ENCODE results near the gene WDR36. TPM values are rescaled to one million over a fixed set of nuclear protein-coding genes. Genes with fewer than 3 reads are reported as not detected.

WDR36 gene
- total and polyA plus RNA-seq, 2 donors from 2014 or later, result 4.5 to 31.8 TPM

DNA sequence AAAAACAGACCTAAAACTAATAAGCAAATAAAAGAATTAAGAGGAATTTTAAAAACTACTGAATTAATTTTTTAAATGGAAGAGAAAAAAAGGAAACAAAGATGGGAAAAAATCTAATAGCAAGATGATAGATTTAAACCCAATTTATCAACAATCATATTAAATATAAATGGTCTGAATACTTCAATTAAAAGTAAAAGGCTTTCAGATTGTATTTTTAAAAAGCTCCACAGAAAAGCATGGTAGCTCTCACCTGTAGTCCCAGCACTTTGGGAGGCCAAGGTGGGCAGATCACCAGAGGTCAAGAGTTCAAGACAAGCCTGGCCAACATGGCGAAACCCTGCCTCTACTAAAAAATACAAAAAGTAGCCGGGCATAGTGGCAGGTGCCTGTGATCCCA lies 32.0 kb upstream of the WDR36 start:
- H3K27ac ChIP-seq (ENCODE audit: low read depth in 2 of 2, low read length in 2 of 2), result no peak overlapping the region
- H3K4me3 ChIP-seq (ENCODE audit: low read length in 3 of 3), result no peak overlapping the region
- H3K4me1 ChIP-seq (ENCODE audit: control insufficient read depth in 2 of 3, insufficient read depth in 2 of 3, low read depth in 1 of 3, low read length in 3 of 3), result no peaks in the 10 kb centered on the region
- TF ChIP-seq, protein P1, sequence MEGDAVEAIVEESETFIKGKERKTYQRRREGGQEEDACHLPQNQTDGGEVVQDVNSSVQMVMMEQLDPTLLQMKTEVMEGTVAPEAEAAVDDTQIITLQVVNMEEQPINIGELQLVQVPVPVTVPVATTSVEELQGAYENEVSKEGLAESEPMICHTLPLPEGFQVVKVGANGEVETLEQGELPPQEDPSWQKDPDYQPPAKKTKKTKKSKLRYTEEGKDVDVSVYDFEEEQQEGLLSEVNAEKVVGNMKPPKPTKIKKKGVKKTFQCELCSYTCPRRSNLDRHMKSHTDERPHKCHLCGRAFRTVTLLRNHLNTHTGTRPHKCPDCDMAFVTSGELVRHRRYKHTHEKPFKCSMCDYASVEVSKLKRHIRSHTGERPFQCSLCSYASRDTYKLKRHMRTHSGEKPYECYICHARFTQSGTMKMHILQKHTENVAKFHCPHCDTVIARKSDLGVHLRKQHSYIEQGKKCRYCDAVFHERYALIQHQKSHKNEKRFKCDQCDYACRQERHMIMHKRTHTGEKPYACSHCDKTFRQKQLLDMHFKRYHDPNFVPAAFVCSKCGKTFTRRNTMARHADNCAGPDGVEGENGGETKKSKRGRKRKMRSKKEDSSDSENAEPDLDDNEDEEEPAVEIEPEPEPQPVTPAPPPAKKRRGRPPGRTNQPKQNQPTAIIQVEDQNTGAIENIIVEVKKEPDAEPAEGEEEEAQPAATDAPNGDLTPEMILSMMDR (IDR thresholded peaks at IDR 0.05; ENCODE audit: borderline replicate concordance, extremely low read depth, insufficient read depth), result no peak
- H3K9ac ChIP-seq (ENCODE audit: low read length in 3 of 3), result no peak overlapping the region
- no peaks in the 10 kb centered on the region for H3K27me3 ChIP-seq (ENCODE audit: control insufficient read depth, insufficient read depth, low read length)
- no peaks in the 10 kb centered on the region for H3K36me3 ChIP-seq (ENCODE audit: control insufficient read depth in 2 of 3, insufficient read depth in 3 of 3, low read length in 3 of 3)
- no peaks in the 10 kb centered on the region for H3K9me3 ChIP-seq (ENCODE audit: control insufficient read depth in 2 of 3, insufficient read depth in 1 of 3, low read length in 3 of 3)
- DNase-seq, result no peak
- intact Hi-C loops (cut with DNase I), result no loop called here
- no peak for FAIRE-seq

DNA sequence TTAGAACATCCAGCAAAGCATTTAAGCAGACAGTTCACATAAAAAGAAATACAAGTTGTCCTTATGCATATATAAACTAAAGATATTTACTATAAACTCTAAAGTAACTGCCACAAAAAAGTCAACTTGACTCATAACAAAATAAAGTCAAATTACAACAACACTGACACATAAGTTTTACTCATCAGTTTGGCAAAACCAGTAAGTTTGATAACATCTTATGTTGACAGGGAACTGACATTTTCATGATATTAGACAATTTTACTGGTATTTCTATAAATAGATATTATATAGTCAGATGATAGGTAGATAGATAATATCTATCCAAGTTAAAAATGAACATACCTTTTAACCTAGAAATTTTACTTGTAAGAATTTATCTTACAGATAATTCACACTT lies 30.5 kb upstream of the WDR36 start:
- Histone ChIP-seq H3K36me3 (ENCODE audit: control insufficient read depth in 2 of 3, insufficient read depth in 3 of 3, low read length in 3 of 3) (no peaks in the 10 kb centered on the region), H3K4me1 (ENCODE audit: control insufficient read depth in 2 of 3, insufficient read depth in 2 of 3, low read depth in 1 of 3, low read length in 3 of 3) (no peaks in the 10 kb centered on the region), H3K9me3 (ENCODE audit: control insufficient read depth in 2 of 3, insufficient read depth in 1 of 3, low read length in 3 of 3) (no peaks in the 10 kb centered on the region), H3K4me3 (ENCODE audit: low read length in 3 of 3) (no peak overlapping the region), H3K9ac (ENCODE audit: low read length in 3 of 3) (no peak overlapping the region), H3K27me3 (ENCODE audit: control insufficient read depth, insufficient read depth, low read length) (no peaks in the 10 kb centered on the region), H3K27ac (ENCODE audit: low read depth in 2 of 2, low read length in 2 of 2) (no peak overlapping the region)
- intact Hi-C loops (cut with DNase I), result no loop called here
- TF ChIP-seq, protein P1 (IDR thresholded peaks at IDR 0.05; ENCODE audit: borderline replicate concordance, extremely low read depth, insufficient read depth), result no peak
- FAIRE-seq (no peak), DNase-seq (no peak)

DNA sequence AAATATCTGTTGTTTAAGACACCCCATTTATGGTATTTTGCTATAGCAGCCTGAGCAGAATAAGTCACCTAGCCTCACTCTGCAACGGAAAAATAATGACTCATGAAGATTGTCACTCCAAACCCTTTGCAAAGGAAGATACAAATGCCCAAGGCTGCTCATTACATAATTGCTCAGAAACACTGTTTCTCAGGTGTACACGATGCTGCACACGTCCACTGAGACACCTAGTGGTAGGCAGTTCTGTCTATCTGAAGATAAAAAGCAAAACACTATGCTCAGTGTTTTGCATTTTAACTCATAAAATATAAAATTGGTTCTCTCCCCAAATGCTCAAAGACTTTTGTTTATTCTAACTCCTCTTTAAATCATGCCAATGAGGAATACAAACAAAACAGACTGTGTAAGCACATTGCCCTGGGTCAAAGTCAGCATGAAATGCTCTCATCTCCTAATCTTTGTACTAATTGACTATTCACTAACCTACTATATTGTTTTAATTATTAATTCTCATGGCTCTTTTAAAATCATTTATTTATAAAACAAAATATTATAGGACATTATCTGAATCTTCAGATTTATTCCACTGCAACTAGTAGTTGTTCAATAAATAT lies 28.3 kb upstream of the WDR36 start:
- no peaks in the 10 kb centered on the region for H3K36me3 ChIP-seq (ENCODE audit: control insufficient read depth in 2 of 3, insufficient read depth in 3 of 3, low read length in 3 of 3)
- H3K9ac ChIP-seq (ENCODE audit: low read length in 3 of 3), result no peak overlapping the region
- no peaks in the 10 kb centered on the region for H3K4me1 ChIP-seq (ENCODE audit: control insufficient read depth in 2 of 3, insufficient read depth in 2 of 3, low read depth in 1 of 3, low read length in 3 of 3)
- no peak overlapping the region for H3K4me3 ChIP-seq (ENCODE audit: low read length in 3 of 3)
- H3K27me3 ChIP-seq (ENCODE audit: control insufficient read depth, insufficient read depth, low read length), result peaks cover 6% of the 10 kb centered on the region
- DNase-seq, result no peak
- TF ChIP-seq, protein P1 (IDR thresholded peaks at IDR 0.05; ENCODE audit: borderline replicate concordance, extremely low read depth, insufficient read depth), result peak; percentile 60
- intact Hi-C loops (cut with DNase I), result no loop called here
- FAIRE-seq, result peak; percentile 58
- no peak overlapping the region for H3K27ac ChIP-seq (ENCODE audit: low read depth in 2 of 2, low read length in 2 of 2)
- no peaks in the 10 kb centered on the region for H3K9me3 ChIP-seq (ENCODE audit: control insufficient read depth in 2 of 3, insufficient read depth in 1 of 3, low read length in 3 of 3)

All from kidney (tissue), 14 donors.